Uterus (tissue), 2 donors: ENCODE data around the gene SERPINE3.

Source experiments
- CTCF ChIP-seq, 4 experiments: fragments of 200-600 bp in 2 of 4; fragments of 450-650 bp in 2 of 4; sonication (generic) in 2 of 4; IDR thresholded peaks; one replicate each; pipeline ENCODE4 v1.5.1; 2016 to 2019; ENCODE audit warnings: antibody characterized with exemption in 4 of 4, mild to moderate bottlenecking in 2 of 4, moderate library complexity in 1 of 4
- POLR2A ChIP-seq, 2 donors: fragments of 450-650 bp; IDR thresholded peaks; one replicate each; pipeline ENCODE4 v1.6.1; 2016; ENCODE audit warnings: antibody characterized with exemption in 2 of 2, mild to moderate bottlenecking in 1 of 2, moderate library complexity in 1 of 2

DNA sequence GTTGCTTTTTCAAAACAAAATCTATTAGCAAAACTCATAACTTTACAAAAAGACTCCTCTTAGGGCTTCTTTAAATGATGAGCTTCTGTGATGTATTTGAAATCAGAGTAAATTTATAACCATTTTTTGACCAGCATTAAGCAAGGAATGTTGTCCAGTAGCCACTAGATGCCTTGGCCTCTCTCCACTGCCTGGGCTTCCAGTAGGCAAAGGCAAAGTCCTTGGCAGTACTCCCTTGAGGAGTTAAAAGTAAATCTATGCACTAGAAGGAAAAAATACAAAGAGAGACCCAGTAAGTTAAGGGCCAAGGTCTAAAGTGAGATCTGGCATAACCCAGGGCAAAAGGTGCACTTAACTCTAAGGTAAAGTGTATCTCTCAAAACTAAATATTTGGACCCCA lies 9.5 kb downstream of the SERPINE3 start:
- no peak for TF ChIP-seq CTCF (IDR thresholded peaks at IDR 0.05)
- no peak for TF ChIP-seq POLR2A (IDR thresholded peaks at IDR 0.05)
